ENCODE data around the gene GTPBP8. TPM values are rescaled to one million over a fixed set of nuclear protein-coding genes. Genes with fewer than 3 reads are reported as not detected.

Gene GTPBP8
- total RNA-seq, 1 experiment from 2014 or later, result 16.4 TPM

GRCh38 chr3:112973325-112974177 lies 17.2 kb upstream of the GTPBP8 start:
- no peak overlapping the region for H3K4me3 ChIP-seq (replicated peaks in 1 of 2; ENCODE audit: low read depth in 1 of 2, low read length in 2 of 2)
- BruUV-seq (replicated peaks), result no TSS peak
- intact Hi-C loops (cut with micrococcal nuclease), result loop anchor here (10.0 kb wide), 1 partner anchor 859 kb away; no protein-coding TSS in a partner anchor
- 0 out of 2 replicates have a peak, but pooled peaks cover 4% of the 10 kb centered on the region for H3K27me3 ChIP-seq (ENCODE audit: insufficient read depth, low read length)
- ChIA-PET POLR2A (no interaction called here), CTCF (no interaction called here), RAD21 (ENCODE audit: low non-redundant PET in 1 of 2, low total read pairs in 2 of 2, uncharacterized antibody in 2 of 2, unreplicated experiment in 2 of 2) (no interaction called here)
- H3K4me1 ChIP-seq (ENCODE audit: control insufficient read depth in 1 of 2, insufficient read depth in 2 of 2, low read length in 2 of 2), result no peaks in the 10 kb centered on the region
- no peak overlapping the region for H3K27ac ChIP-seq (ENCODE audit: low read depth, low read length)
- no peak overlapping the region for H3K9ac ChIP-seq (ENCODE audit: low read length)
- no peaks in the 10 kb centered on the region for H3K36me3 ChIP-seq (ENCODE audit: control insufficient read depth in 1 of 2, insufficient read depth in 2 of 2, low read length in 2 of 2)
- no peaks in the 10 kb centered on the region for H4K20me1 ChIP-seq (ENCODE audit: insufficient read depth)
- H3K79me2 ChIP-seq (ENCODE audit: insufficient read depth, low read length), result no peaks in the 10 kb centered on the region
- no peak overlapping the region for H2AFZ ChIP-seq (ENCODE audit: low read depth, low read length, poor library complexity, severe bottlenecking)
- no peaks in the 10 kb centered on the region for H3K9me2 ChIP-seq (ENCODE audit: insufficient read depth)
- TF ChIP-seq FOSL1 (IDR thresholded peaks at IDR 0.05; ENCODE audit: low read depth) (no peak), YY1 (IDR thresholded peaks at IDR 0.05; ENCODE audit: extremely low read depth, insufficient replicate concordance, low read depth, low read length) (no peak), SP1 (IDR thresholded peaks at IDR 0.05; ENCODE audit: low read depth) (no peak), MAX (IDR thresholded peaks at IDR 0.05) (no peak), POLR2AphosphoS5 (IDR thresholded peaks at IDR 0.05; ENCODE audit: low read depth, low read length) (no peak), CEBPB (IDR thresholded peaks at IDR 0.05; ENCODE audit: low read depth) (no peak), SIN3A (IDR thresholded peaks at IDR 0.05; ENCODE audit: low read depth) (no peak), JUND (IDR thresholded peaks at IDR 0.05) (no peak), TCF7L2 (IDR thresholded peaks at IDR 0.05; ENCODE audit: borderline replicate concordance, extremely low read depth, insufficient read depth, insufficient read length) (no peak), POLR2A (IDR thresholded peaks at IDR 0.05; ENCODE audit: borderline replicate concordance, extremely low read depth, insufficient read depth, insufficient read length) (no peak), REST (IDR thresholded peaks at IDR 0.05; ENCODE audit: low read depth) (no peak), ELF1 (IDR thresholded peaks at IDR 0.05; ENCODE audit: borderline replicate concordance, low read depth) (no peak)
- TF ChIP-seq, protein P1, sequence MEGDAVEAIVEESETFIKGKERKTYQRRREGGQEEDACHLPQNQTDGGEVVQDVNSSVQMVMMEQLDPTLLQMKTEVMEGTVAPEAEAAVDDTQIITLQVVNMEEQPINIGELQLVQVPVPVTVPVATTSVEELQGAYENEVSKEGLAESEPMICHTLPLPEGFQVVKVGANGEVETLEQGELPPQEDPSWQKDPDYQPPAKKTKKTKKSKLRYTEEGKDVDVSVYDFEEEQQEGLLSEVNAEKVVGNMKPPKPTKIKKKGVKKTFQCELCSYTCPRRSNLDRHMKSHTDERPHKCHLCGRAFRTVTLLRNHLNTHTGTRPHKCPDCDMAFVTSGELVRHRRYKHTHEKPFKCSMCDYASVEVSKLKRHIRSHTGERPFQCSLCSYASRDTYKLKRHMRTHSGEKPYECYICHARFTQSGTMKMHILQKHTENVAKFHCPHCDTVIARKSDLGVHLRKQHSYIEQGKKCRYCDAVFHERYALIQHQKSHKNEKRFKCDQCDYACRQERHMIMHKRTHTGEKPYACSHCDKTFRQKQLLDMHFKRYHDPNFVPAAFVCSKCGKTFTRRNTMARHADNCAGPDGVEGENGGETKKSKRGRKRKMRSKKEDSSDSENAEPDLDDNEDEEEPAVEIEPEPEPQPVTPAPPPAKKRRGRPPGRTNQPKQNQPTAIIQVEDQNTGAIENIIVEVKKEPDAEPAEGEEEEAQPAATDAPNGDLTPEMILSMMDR (IDR thresholded peaks at IDR 0.05 in 2 of 3, conservative IDR thresholded peaks at IDR 0.05 in 1 of 3; ENCODE audit: borderline replicate concordance in 1 of 3, insufficient read depth in 1 of 3, low read depth in 2 of 3, low read length in 2 of 3), result no peak
- no peak overlapping the region for H3K4me2 ChIP-seq (ENCODE audit: low read length)
- ATAC-seq (no peak), DNase-seq (ENCODE audit: low read depth, low spot score) (no peak)
- no peaks in the 10 kb centered on the region for H3K9me3 ChIP-seq (ENCODE audit: control insufficient read depth in 1 of 2, insufficient read depth in 1 of 2, low read depth in 1 of 2, low read length in 2 of 2)

Measured in HCT116 (cell line).